GM18909 (cell line): ENCODE results near the gene OPCML.

ENCODE experiments used
- ATAC-seq: cut with Tn5 transposase; IDR thresholded peaks from one replicate; pipeline ENCODE4 v1.9.1; 2021; ENCODE audit warnings: mild to moderate bottlenecking; ENCODE audit not compliant: unreplicated experiment, poor library complexity

Gene OPCML

DNA sequence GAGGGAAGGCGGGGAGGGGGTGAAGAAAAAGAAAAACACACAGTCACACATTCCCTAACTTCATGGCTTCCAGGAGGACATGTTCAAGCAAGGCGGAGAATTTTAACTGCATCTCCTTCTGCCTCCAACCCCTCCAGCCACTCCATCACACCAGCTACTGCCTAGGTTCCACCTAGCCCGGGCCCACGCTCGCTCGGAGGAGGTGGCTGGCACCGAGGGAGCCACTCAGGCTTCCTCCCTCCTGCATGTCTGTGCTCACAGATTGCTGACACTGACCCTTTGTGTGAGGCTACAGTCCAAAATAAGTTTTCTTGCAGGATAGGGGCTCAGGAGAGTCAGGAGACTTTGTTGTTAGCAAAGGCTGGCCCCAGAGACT, 9.4 kb upstream of the OPCML start:
- ATAC-seq, result no peak

DNA sequence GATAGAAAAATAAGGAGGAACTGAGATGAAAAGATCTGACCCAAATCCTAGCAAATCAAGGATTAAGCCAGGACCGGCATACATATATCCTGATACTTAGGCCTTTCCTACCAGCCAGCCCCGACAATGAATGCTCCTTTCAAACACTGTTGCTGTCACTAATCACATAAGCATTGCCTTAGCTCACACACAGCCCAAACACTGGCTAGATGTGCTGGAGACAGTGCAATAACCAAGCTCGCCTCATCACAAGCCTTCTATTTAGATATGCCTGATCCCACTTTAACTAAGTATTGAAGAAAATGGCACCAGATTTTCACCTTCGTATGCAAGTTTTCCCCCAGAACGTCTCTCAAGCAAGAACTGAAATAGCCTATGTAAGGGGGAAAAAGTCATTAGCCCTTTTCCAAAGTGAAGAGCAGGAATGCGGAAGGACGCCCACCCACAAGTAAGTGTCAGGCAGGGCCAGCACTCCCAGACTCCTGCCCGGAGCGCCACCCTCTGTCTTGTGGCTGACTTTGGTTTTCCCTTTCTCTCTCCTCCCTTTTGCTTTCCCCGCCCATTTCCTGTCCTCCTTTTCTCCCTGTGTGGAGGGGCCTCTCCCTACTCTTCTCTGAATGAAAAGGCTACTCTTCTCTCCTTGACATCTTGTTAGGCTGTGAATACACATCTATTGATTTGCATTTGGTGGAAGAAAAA, 8.9 kb upstream of the OPCML start:
- no peak for ATAC-seq

DNA sequence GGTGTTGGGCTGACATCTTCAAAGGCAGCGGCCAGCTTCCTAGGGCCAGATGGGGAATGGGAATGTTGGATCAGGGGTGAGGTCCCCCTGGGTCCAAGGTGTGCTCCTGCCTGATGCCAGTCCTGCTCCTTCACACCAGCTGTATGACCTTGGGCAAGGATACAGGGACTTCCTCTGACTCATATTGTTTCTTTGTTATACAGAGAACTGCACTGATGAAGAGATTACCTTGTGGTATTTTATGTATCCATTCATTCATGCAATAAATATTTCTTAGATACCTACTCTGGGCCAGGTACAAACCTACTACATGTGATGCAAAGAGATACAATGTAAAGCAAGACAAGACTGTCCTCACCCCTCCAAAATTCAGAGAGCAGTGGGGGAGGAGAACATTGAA, 3.9 kb upstream of the OPCML start:
- ATAC-seq, result no peak

DNA sequence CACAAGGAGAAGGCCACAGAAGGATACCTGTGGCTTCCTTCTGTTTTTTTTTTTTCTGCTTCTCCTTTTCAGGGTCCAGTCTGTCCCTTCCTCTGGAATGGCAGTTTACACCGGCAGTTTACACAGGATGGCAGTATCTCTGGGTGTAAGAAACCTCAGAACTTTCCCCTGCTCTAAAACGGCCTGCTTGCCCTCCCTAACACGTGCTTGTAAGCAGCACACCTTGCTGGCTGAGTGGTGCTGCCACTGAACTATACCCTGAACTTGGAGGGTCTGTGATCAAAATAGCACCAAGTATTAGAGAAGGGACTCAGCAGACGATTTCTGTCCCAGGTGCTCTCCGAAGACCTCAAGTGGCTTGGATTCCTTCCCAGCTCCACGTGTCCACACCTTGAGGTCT, 904 bp upstream of the OPCML start:
- ATAC-seq, result no peak

DNA sequence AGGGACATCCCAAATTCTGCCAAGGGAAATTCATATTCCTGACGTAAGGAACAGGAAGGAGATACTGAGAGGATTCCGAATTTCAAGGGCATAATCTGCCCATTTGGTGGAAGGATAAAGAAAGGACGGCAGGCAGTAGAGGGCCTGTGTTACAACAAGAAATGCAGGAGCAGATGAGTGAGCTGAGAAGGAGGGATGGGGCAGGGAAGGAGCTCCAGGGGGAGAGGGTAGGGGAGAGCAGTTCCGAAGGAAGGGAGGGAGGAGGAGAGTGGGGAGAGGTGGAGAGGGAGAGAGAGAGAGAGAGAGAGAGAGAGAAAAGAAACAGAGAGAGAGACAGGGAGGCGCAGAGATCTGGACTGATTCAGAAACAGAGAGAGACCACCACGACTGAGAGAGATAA, 843 bp downstream of the OPCML start:
- ATAC-seq, result no peak

DNA sequence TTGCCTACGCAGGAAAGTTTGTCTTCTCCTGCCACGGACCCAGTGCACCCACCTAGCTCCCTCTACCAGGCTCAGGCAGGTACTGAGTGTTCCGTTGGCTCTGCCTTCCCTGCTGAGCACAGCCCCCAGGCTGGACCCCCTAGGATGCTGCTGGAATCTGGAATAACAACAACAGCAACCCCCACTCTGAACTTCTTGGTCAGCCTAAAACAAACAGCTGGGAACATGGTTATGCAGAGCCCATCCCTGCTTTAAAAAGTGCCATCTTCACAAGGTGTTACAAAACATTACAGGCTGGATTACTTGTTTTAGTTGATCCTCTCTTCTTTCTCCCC, 1.8 kb downstream of the OPCML start:
- ATAC-seq, result no peak

DNA sequence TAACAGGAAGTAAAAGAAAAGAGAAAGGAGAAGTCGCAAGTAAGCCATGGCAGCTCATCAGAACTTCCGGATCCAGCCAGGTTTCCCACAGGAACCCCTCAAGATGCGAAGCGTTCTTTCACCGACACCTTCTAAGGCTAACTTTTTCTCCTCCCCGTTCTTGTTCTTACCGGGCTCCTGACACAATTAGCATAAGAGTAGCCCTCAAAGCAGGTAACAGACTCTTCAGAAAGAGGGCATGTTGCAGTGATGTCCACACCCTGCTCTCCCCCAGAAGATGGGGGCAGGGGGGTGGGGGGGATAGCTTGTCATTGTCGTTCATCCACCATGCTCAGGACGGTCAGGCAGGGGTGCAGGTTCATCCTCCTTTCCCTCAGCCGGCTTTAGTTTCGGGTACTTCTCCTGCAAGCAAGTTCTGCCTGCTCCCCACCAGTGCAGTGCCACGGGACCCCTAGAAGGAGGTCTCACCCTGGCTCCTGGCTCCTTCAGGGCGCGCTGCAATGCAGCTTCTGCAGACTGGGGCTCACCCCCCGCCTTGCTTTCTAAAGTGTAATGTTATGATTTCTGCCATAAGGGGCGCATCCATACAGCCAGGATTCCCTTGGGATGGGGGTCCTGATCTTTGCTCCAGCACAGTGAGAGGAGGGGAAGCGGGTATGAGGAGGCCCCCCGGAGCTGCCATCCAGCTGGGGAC, 2.3 kb downstream of the OPCML start:
- no peak for ATAC-seq

DNA sequence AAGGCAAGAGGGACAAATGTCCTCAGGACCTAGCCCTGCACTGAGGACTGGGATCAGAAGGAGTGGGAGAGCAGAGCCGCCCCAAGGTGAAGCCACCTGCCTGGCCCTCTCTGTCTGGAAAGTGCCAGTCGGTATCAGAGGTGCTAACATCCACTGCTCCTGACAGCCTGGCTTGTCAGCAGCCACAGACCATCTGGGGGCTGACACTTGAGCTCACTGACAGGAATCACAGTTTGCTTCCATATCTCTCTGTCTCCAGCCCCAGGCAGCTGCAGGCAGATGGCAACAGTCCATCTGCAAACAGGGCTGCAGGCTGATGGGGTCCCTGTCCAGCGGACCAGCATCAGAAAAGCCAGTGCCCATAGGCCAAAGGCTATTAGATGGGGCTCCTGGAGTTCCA, 5.5 kb downstream of the OPCML start:
- ATAC-seq, result no peak

DNA sequence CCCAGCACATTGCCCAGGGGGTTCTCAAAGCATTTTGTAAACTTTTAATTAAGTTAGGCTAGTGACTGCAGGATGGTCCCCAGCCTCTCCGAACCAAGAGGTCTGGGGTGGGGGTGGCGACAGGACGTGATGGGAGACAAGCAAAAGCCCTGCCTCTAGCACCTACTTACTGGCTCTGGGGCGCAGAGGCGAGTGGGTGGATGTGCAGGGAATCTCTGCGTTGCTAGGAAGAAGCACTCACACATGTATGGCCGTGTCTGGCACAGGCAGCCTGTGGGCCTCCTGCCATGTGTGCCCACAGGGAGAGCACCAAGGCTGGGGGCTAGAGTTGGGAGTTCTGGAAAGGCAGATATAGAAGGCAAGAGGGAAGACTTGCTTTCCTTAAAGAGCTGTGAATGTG, 6.3 kb downstream of the OPCML start:
- no peak for ATAC-seq

DNA sequence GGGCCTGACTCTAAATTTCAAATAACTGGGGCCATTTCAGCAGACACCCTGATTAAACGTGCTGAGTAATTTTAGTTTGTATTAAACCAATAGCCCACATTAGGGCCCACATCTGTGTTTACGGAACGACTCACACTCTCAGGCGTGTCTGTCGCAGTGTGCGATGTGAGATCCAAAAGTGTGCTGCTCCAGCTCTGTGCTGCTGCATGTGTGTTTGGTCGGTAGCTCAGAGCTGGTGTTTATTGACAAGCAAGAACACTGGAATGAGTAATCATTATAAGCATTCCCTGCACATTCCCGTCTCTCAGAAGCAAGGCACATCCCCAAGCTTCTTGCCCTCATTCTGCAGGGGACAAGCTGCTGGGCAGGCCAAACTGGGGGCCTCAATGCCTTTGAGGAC, 7.8 kb downstream of the OPCML start:
- ATAC-seq, result no peak

DNA sequence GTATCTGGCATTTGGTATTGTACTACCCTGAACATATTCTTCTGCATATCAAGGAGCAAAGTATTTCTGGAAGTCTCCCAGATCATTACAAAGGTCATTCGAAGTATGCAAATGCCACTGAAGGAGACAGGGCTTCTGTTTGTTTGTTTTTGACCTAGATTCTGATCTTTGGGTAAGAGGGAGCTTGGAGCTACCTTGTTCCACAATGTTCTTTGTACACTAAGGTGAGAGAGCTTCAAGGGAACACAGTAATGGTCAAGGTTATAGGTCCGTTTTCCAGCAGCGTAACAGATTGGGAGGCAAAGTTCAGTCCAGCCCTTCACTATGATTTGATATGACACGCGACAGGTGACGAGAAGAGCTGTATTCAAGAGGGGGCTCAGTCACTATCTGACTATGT, 10.0 kb downstream of the OPCML start:
- ATAC-seq, result no peak

DNA sequence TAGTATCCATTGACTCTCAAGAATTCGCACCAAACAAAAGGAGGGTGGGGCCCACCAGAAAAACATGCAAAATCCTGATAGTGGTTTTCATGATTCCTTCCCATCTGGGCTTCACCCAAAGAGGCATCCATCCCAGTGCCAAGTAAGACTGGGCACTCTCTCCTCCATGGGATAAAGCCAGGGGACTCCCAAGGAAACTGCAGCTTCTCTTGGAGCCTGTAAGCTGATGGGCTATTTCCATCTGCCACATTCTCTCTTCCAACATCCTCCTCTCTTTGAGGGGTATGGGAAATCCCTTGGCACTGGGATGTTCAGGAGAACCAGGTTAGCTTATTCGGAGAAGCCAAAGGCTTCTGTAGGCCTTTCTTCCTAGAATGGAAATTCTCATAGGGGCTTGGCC, 10.8 kb downstream of the OPCML start:
- no peak for ATAC-seq

DNA sequence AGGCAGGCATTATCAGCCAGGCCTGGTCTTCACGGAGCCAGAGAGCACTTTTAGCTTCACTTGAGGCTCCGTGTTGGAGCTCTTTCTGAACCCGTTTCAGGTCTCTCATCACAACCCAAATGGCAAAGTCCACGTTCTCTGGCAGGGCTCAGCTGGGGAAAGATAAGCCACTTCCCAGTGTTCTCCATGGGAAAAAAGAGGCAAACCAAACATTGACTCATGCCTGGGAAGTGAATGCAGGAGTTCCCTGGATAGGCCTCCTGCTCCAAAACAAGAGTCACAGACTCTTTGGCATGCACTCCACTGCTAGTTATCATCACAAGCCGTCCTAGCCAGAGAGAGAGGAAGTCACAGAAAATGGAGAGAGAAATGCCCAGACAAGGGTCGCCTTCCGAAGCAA, 11.6 kb downstream of the OPCML start:
- ATAC-seq, result no peak

DNA sequence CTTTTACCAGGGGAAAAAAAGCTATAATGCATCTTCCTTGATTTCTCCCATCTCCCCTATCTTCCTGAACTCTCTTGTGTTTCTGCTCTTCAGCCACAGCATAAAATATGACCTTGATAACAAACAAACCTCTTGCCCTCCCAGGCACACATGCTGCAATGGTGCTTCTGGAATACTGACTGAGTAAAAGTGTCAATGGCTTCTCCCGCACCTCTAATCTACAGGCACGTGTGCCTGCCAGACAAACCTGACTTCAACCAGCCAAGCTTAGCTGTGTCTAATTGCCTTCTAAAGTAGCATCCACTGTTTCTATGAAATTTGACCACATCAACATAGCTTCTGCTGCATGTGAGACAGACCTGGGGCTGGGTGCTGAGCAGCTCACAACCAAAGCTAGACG, 12.7 kb downstream of the OPCML start:
- ATAC-seq, result no peak

DNA sequence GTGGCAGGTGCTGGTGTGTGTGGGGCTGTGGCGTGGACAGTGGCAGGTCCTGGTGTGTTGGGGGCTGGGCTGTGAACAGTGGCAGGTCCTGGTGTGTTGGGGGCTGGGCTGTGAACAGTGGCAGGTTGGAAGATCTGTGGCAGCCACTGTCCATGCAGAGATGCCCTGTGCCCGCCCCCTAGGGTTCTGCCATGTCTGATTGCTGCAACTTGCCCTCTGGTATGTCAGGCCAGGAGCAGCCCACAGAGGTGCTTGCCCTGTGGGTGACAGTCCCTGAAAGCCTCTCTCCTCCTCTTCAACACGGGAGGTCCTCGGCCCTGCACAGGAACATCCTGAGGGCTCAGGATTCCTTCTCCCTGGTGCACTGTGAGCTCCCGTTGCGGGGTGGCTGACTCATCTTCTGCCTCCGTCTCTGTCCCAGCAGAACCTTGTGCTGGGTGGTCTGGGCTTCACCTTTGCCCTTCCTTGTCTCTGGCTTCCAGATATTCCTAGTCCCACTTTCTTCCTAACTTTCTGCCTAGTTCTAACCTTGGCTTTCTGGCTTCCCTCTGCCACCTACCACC, 13.5 kb downstream of the OPCML start:
- ATAC-seq, result no peak

DNA sequence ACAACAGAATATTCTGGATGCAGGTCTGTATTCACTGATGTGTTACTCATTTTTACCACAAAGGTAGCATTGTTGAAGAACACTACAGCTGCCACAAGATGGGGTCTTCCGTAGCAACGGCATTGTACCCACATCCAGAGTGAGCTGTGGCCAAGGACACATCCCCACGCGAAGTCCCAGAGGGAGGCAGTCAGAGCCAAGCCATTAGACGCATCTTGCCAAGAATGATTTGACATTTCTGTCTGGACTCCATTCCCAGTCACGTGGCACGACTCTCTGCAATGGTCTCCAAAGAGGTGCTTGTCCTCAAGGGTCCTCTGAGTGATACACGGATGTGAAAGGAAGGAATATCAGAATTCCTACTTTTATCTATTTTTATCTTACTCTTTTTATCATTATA, 15.5 kb downstream of the OPCML start:
- no peak for ATAC-seq

DNA sequence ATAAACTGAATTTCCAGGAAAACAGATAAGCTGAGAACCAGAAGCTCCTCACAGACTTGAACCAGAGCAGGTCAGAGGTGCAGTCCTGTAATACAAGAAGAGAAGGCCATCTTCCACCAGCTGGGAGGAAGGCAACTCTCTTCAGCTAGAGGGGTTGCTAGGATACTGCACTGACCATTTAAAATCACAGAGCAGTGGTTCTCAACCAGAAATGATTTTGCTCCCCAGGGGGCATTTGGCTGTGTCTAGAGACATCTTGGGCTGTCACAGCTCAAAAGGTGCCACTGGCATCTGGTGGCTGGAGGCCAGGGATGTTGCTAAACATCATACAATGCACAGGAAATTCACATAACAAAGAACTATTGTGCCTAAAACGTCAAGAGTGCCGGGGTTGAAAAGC, 17.2 kb downstream of the OPCML start:
- ATAC-seq, result no peak

DNA sequence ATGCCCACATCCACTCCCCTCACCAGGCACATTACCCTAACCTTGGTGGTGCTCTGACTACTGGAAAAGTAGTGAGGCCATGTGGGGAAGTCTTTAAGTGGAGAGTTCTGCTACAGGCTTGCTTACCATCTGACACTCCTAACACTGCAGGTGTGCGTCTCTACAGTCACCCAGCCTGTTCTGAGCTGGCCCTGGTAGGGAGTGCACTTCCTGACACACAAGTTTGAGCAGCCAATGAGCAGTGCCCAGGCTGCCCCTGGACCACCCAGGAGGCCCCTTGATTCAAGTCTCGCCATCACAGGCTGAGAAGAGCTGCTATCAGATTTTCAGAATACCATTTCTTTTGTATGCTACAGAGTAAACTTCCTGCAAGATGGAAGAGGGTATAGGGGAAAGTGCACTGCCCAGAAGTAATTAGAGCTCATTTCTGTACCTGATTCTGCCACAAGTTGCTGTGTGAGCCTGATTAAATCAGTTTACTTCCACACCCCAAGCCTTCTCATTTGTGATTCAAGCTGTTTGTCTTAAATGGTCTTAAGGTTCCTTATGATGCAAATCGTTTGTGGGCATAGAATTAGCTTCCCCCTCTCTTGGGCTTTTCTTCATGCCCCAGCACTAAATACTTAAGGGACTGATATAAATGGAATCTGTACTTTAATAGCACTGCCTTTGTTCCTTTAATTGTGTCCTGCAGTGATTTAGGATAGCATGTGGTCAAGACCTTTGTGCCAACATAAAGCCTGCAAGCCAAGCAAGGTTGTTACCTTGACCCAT, 22.2 kb downstream of the OPCML start:
- ATAC-seq, result no peak

DNA sequence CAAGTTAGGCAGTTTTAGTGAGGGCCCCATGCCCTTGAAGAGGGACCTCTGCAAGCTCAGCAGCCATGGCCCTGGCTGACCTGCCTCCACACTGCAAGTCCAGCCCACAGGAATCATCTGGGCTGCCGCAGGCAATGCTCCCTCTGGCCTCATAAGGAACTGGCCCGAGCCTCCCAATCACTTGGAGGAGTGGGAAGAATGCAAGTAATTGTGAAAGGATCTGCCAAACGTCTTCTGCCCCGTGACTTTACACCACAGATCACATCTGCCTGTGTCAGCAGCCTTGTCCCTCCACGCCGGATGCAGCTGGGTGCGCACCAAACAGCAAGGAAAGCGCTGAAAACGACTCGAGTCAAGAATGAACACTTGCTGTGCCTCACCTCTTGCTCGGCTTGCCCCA, 23.8 kb downstream of the OPCML start:
- no peak for ATAC-seq

DNA sequence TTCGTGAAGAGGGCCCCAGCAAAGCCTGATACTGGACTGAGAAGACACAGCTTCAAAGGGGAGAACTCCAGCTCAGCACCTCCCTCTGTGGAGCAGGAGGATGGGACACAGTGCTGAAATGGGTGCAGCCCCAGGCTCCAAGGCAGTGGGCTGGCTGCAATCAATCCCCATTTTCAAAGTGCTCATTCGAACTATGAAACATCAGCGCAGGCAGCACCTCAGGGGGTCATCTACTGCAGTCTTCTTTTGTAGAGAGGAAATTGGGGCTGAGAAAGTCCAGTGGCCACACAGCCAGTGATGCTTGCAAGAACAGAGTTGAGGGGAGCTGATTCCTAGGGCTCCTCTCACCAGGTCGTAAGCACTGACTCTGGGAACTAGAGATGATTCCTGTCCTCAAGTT, 25.1 kb downstream of the OPCML start:
- ATAC-seq, result no peak

DNA sequence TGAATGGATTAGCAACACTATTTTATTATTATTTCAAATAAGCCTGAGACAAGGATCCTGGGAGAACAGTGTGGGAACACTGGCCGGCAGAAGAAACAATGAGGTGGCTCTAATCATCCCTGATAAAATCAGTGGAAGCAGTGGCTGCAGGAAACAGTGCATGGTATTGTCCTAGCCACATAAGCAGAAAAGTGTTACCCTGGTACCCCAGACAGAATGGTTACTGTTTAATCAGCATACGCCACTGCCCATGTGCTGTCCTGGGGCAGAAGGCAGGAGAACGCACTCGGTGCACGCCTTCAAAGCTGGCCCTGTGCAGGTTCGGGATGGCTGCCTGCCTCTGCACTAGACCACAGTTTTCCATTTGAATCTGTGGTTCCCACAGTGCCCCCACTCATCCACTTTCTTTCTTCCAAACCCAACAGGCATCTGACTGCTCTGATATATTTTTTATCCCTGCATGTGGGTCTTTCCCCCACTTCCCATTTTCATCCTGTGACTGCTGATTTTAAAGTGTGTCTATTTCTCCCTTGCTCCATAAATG, 25.7 kb downstream of the OPCML start:
- no peak for ATAC-seq
